Measurements from ENCODE around the gene KLHL20.
"Not testable (repeated sequence)": the region's sequence is repeated elsewhere in the genome, so short reads cannot be mapped to it uniquely, and the experiment has no call there.

Gene KLHL20

DNA sequence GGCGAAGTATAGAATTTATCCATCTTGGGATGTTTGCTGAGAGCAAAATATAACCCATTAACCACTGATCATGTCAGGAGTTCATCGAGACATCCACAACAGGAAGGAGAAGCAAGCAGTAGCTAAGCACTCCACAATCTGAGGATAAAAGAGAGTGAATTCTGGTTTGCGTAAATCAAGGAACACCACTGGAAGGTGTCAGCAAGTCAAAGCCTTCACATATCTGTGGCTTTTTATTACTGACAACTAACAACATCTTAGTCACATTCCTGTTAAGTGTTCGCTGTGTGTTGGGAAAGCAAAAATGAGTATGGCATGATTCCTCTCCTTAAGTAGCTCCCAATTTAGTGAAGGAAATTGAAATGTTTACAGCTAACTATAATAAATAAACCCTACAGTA is 65.2 kb downstream of the KLHL20 start:
- no peak for DNase-seq (ENCODE audit: low read depth)
- H3K4me3 ChIP-seq (ENCODE audit: low read depth, low read length) = no peak overlapping the region
- TF ChIP-seq, protein P1, sequence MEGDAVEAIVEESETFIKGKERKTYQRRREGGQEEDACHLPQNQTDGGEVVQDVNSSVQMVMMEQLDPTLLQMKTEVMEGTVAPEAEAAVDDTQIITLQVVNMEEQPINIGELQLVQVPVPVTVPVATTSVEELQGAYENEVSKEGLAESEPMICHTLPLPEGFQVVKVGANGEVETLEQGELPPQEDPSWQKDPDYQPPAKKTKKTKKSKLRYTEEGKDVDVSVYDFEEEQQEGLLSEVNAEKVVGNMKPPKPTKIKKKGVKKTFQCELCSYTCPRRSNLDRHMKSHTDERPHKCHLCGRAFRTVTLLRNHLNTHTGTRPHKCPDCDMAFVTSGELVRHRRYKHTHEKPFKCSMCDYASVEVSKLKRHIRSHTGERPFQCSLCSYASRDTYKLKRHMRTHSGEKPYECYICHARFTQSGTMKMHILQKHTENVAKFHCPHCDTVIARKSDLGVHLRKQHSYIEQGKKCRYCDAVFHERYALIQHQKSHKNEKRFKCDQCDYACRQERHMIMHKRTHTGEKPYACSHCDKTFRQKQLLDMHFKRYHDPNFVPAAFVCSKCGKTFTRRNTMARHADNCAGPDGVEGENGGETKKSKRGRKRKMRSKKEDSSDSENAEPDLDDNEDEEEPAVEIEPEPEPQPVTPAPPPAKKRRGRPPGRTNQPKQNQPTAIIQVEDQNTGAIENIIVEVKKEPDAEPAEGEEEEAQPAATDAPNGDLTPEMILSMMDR (IDR thresholded peaks at IDR 0.05; ENCODE audit: low read depth, low read length, missing control alignments) = no peak

DNA sequence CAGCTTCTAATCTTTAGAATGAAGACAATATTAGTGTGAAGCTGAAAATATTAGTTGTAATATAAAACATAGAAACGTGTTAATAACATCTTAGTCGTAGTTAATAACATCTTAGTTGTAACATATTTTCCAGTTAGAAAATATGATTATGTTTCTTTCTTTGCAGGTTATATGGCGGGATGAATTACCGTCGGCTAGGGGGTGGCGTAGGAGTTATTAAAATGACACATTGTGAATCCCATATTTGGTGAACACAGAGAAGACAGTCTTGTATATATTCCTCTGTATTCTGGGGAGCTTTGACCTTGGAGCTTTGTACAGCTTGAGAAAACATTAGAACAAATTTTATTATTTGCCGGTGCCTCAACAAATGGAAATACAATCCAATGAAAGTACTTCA is 70.2 kb downstream of the KLHL20 start:
- TF ChIP-seq, protein P1 (IDR thresholded peaks at IDR 0.05; ENCODE audit: low read depth, low read length, missing control alignments) = no peak
- H3K4me3 ChIP-seq (ENCODE audit: low read depth, low read length) = no peak overlapping the region
- no peak for DNase-seq (ENCODE audit: low read depth)

DNA sequence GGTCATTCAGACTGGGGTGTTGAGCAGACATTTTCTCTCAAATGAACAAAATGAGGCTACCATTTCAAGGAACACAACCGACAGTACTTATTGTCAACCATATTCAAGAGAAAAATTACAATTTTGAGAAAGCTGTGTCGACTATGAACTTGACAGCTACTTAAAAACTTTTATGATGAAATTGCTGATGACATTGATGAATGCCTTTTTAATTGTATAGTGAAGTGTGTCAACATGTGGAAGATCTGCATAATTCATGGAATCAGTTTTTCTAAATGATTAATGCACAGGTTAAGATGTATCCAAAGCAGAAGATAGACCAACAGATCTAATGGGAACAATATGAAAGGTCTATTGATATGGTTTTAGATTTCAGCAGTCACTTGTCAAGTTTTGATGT is 75.1 kb downstream of the KLHL20 start:
- H3K4me3 ChIP-seq (ENCODE audit: low read depth, low read length) = no peak overlapping the region
- no peak for DNase-seq (ENCODE audit: low read depth)
- TF ChIP-seq, protein P1 (IDR thresholded peaks at IDR 0.05; ENCODE audit: low read depth, low read length, missing control alignments) = no peak

DNA sequence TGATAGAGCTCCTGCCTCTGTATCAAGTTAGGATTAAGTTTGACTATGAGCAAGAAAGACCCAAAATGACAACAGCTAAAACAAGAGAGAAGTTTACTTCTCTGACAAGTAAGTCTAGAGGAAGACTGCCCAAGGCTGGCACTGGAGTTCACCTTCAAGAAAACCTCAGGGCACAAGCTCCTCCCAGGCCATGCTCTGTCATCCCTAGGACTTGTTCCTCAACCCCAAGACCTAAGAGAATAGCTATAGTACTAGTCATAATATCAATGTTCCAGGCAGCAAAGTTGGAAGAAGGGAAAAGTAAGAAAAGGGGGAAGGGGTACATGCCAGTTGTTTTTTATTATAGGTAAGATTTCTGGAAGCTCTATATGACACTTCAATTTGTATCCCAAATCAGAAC is 83.3 kb downstream of the KLHL20 start:
- H3K4me3 ChIP-seq (ENCODE audit: low read depth, low read length) = no peak overlapping the region
- TF ChIP-seq, protein P1 (IDR thresholded peaks at IDR 0.05; ENCODE audit: low read depth, low read length, missing control alignments) = no peak
- DNase-seq (ENCODE audit: low read depth) = no peak

DNA sequence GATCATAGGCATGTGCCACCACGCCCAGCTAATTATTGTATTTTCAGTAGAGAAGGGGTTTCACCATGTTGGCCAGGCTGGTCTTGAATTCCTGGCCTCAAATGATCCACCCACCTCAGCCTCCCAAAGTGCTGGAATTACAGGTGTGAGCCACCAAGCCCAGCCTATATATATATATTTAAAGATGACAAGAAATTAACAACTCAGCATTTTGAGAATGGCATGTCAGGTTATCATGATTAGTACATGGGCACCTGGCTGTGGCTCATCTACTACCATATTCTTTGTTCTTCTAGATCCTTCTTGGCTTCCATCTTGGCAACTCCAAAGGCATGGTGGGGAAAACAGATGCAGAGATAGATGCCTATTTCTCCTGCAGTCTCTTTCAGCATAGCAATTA is 85.2 kb downstream of the KLHL20 start:
- DNase-seq (ENCODE audit: low read depth); H3K4me3 ChIP-seq (ENCODE audit: low read depth, low read length): not testable (repeated sequence)

DNA sequence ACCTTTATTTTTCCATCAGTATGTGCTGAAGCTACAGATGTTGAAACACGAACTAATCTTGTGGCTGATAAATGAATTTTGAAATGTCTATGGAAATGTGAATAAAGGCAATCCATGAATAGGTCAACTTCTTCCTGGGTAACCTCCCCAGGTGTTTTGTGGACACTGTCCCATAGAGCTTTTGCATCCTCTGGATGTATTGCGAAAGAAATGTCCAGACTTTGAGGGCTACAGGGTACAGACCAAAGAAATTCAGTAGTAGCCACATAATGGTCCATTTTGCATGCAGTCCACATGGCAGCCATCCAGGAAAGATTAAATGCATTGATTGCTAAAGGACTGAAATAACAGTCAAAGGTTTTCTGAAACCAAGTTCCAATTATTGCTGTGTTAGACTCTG is 88.2 kb downstream of the KLHL20 start:
- TF ChIP-seq, protein P1 (IDR thresholded peaks at IDR 0.05; ENCODE audit: low read depth, low read length, missing control alignments) = no peak
- DNase-seq (ENCODE audit: low read depth) = no peak
- H3K4me3 ChIP-seq (ENCODE audit: low read depth, low read length) = no peak overlapping the region

DNA sequence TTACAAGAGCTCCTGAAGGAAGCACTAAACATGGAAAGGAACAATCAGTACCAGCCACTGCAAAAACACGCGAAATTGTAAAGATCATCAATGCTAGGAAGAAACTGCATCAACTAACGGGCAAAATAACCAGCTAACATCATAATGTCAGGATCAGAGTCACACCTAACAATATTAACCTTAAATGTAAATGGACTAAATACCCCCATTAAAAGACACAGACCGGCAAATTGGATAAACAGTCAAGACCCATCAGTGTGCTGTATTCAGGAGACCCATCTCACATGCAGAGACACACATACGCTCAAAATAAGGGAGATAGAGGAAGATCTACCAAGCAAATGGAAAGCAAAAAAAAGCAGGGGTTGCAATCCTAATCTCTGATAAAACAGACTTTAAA is 98.9 kb downstream of the KLHL20 start:
- H3K4me3 ChIP-seq (ENCODE audit: low read depth, low read length) = not testable (repeated sequence)

DNA sequence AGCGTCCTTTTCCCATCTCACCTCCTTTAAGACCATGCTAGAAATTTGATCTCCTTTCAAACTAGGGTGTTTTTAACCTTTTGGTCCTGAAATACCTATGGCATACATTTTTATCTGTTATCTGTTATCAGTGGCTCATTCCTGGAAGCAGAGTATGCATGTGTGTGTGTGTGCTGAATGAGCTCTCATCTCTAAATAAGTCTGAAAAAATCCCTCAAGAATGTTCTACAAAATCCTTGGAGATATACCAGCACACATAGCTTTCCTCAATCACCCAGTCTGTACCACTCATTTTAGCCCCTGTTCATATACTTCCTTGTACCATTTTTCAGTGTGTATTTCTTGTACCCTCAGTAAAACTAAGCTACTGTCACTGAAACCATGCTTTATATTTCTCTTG is 103.7 kb downstream of the KLHL20 start:
- TF ChIP-seq, protein P1 (IDR thresholded peaks at IDR 0.05; ENCODE audit: low read depth, low read length, missing control alignments) = no peak
- H3K4me3 ChIP-seq (ENCODE audit: low read depth, low read length) = no peak overlapping the region
- no peak for DNase-seq (ENCODE audit: low read depth)

More for the DNA sequence above, 98.9 kb downstream of the KLHL20 start:
- DNase-seq (ENCODE audit: low read depth) = not testable (repeated sequence)

Measured in GM12864 (cell line).